HUES6 (cell line): Measurements from ENCODE around the gene SHISA4.

ENCODE experiments used
- H3K27ac ChIP-seq: 2 replicates; pipeline ENCODE4 v1.7.0; 2013; ENCODE audit warnings: low read depth, mild to moderate bottlenecking, low read length, inconsistent platforms
- H3K27me3 ChIP-seq: 2 replicates; pipeline ENCODE4 v1.6.1; 2013; ENCODE audit warnings: low read length; ENCODE audit not compliant: control insufficient read depth, insufficient read depth
- H3K36me3 ChIP-seq: 2 replicates; pipeline ENCODE4 v1.6.1; 2013; ENCODE audit warnings: low read length; ENCODE audit not compliant: control insufficient read depth, insufficient read depth
- H3K4me1 ChIP-seq: 2 replicates; pipeline ENCODE4 v1.6.1; 2013; ENCODE audit warnings: low read length; ENCODE audit not compliant: control insufficient read depth, insufficient read depth
- H3K4me3 ChIP-seq: 2 replicates; pipeline ENCODE4 v1.5.1; 2013; ENCODE audit warnings: low read depth, low read length
- H3K9ac ChIP-seq: one replicate; pipeline ENCODE4 v1.6.1; 2013; ENCODE audit warnings: mild to moderate bottlenecking, low read length
- H3K9me3 ChIP-seq: 2 replicates; pipeline ENCODE4 v1.6.1; 2013; ENCODE audit warnings: low read depth, low read length; ENCODE audit not compliant: control insufficient read depth, insufficient read depth

The SHISA4 gene

DNA sequence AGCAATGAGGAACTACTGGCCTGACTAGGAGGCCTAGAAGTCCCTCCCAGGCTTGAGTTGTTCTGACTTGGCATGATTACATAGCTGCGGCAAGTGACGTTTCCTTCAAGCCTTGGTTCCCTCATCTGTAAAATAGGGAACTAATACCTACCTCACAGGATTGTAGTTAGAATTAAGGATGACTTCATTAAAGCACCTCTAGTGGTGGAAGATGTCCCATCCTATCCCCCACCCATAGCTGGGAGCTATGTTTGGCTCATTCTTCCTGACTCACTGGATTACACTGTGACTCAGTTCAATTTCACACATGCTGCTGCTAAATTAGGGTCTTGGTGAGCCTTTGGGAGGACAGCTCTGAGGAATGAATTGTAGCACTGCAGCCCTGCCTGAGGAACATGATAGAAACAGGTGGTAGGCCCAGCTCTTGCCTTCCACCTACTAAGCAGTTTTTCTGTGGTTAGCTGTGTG is 6.0 kb upstream of the SHISA4 start:
- no peak overlapping the region for H3K4me3 ChIP-seq
- H3K27ac ChIP-seq: no peak overlapping the region
- H3K4me1 ChIP-seq: peaks cover 27% of the 10 kb centered on the region
- H3K9ac ChIP-seq: no peak overlapping the region
- H3K36me3 ChIP-seq: peaks cover 3% of the 10 kb centered on the region; the same call in 1 of the 2 replicates
- H3K9me3 ChIP-seq: no peaks in the 10 kb centered on the region
- H3K27me3 ChIP-seq: 0 out of 2 replicates have a peak, but pooled peaks cover 4% of the 10 kb centered on the region

DNA sequence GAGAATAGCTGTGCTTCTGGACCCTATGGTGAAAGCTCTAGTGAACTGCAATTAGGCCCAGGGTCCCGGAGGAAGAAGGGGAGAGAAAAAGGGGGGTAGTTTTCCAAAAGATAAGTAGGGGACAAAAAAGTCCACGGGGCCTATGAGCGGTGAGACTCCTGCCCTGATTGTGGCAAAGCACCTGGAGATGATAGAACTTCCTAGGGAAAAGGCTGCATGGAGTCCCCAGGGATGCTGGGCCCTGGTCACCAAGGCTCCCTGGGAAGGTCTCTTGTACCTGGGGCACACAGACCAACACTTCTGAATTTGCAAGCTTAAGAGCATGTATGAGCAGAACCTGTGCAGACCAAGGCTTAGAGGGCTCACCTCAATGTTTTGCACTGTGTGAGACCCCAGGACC is 5.4 kb upstream of the SHISA4 start:
- Histone ChIP-seq H3K27ac (no peak overlapping the region), H3K4me3 (no peak overlapping the region), H3K27me3 (peaks cover 10% of the 10 kb centered on the region; the same call in 1 of the 2 replicates), H3K9ac (no peak overlapping the region), H3K36me3 (no peaks in the 10 kb centered on the region; the same call in 1 of the 2 replicates), H3K4me1 (peaks cover 27% of the 10 kb centered on the region), H3K9me3 (no peaks in the 10 kb centered on the region)

DNA sequence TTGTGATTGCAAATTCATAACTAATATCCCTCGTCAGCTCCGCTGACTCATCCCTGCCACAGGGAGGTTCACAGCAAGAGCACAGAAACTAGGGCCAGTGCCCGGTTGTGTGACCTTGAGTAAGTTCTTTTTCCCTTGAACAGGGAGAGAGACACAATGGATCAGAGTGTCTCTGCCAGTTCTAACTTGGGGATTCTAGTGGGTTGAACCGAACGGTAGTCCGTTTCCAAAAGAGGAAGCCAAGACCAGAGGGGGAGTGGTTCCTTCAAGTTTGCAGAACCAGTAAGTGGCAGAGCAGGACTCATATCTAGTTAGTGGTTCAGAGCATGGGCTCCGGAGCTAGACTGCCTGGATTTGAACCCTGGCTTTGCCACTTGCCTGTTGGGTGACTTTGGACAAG is 4.9 kb upstream of the SHISA4 start:
- no peaks in the 10 kb centered on the region for H3K9me3 ChIP-seq
- peaks cover 29% of the 10 kb centered on the region for H3K4me1 ChIP-seq
- no peak overlapping the region for H3K4me3 ChIP-seq
- H3K27me3 ChIP-seq: peaks cover 13% of the 10 kb centered on the region; the same call in 1 of the 2 replicates
- H3K9ac ChIP-seq: no peak overlapping the region
- no peak overlapping the region for H3K27ac ChIP-seq
- no peaks in the 10 kb centered on the region for H3K36me3 ChIP-seq

DNA sequence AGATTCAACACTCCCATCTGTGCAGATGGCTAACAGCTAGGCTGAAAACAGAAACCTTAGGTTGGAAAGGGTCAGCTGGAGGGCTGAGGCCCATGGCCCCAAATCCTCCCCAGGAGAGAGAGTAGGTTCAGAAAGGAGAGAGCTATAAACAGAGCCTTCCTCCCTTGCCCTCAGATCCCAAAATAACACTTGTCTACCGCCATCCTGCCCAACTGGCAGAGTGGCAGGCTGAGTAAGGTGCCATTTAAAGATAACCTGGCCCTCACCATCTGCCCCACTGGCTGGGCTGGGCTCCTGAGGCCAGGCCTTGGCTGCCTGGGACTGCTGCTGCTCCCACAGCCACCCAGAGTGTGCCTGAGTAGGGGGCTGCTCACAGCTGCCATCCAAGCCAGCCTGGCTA is 4.3 kb upstream of the SHISA4 start:
- H3K4me1 ChIP-seq: peaks cover 31% of the 10 kb centered on the region
- peaks cover 18% of the 10 kb centered on the region for H3K27me3 ChIP-seq
- H3K36me3 ChIP-seq: no peaks in the 10 kb centered on the region
- no peak overlapping the region for H3K4me3 ChIP-seq
- no peak overlapping the region for H3K9ac ChIP-seq
- no peak overlapping the region for H3K27ac ChIP-seq
- no peaks in the 10 kb centered on the region for H3K9me3 ChIP-seq

DNA sequence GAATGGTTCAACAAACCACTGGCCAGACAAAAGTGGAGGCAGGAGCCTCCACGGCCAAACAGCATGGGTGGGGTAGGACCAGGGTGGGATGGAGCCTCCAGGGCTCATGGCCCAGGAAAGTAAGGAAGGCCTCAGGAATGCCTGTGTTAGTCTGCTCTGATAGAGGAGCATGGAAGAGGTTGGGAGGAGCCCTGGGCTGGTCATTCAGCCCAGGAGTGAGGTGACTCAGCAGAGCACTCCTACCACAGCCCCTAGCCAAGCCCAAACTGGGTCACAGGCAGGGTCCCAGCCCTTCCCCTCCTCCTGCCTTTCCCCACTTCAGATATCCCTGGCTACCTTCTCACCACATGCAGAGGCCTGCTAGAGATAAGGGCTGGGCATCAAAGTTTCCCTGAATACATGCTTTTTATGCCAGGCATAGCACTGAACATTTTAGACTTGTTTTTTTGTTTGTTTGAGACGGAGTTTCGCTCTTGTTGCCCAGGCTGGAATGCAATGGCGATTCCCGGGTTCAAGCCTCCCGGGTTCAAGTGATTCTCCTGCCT is 3.1 kb upstream of the SHISA4 start:
- peaks cover 33% of the 10 kb centered on the region for H3K4me1 ChIP-seq
- no peak overlapping the region for H3K9ac ChIP-seq
- peaks cover 22% of the 10 kb centered on the region for H3K27me3 ChIP-seq
- H3K9me3 ChIP-seq: no peaks in the 10 kb centered on the region
- H3K36me3 ChIP-seq: no peaks in the 10 kb centered on the region
- no peak overlapping the region for H3K4me3 ChIP-seq
- no peak overlapping the region; the same call in 1 of the 2 replicates for H3K27ac ChIP-seq

DNA sequence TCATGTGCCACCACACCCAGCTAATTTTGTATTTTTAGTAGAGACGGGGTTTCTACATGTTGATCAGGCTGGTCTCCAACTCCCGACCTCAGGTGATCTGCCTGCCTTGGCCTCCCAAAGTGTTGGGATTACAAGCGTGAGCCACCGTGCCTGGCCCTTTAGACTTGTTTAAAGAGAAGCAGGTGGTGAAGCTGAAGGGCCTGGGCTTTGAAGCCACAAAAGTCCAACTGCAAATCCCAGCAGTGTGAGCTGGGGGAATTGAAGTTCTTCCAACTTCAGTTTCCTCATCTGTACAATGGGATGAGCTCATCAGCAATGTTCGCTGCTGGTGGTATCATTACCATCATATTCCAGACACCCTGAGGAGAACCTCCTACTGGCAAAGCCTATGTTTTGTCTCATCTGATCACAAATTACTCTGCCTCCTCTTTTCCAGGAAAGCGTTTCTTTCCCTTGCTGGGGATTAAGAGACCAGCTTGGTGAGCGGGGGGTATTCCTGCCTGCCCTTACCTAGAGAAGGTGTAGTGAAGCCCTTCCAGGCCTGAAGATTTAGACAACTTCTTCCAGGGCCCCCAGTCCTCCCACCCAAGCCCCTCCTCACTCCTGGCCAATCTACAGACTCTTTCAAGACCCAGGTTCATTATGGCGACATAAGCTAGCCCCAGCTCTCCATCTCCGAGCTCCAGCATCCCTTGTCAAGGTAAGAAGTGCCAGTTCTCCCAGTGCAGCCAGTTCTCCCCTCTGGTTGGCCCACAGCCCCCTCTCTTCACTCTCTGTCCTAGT is 2.4 kb upstream of the SHISA4 start:
- Histone ChIP-seq H3K4me1 (peaks cover 29% of the 10 kb centered on the region), H3K36me3 (no peaks in the 10 kb centered on the region), H3K4me3 (no peak overlapping the region), H3K9ac (no peak overlapping the region), H3K27me3 (peaks cover 22% of the 10 kb centered on the region), H3K9me3 (no peaks in the 10 kb centered on the region), H3K27ac (no peak overlapping the region)

DNA sequence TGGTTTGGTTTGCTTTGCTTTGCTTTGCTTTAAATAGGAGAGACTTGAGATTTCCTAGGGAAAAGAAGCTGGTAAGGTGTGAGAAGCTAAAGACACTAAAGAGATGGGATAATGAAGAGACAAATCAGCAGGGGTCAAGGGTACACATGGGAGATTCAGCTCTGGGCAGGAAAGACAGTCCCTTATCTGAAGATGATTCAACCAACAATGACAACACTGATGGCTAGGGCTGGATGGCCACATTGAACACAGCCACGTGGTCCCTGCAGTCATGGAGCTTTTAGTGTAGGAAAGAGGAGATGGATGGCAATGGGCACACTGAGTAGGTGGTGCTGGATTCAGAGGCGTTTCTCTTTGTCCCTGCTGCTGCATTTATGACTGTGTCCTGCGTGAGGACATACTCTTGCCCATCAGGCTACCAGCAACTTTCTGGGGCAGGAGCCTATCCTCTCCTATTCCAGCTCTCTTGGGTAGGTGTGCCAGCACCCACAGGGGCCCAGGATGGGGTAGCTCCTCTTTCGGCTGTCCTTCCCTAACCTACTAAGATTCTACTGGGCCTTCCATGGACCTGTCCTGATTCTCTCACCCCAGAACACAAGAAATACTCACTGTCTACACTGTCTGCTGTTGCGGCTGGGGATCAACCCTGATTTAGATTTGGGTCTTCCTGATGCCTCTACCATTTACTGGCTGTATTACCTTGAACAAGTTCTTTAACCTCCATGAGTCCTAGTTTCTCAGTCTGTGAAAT is 1.4 kb upstream of the SHISA4 start:
- Histone ChIP-seq H3K9me3 (no peaks in the 10 kb centered on the region), H3K27ac (no peak overlapping the region), H3K4me3 (no peak overlapping the region), H3K36me3 (no peaks in the 10 kb centered on the region), H3K27me3 (peaks cover 22% of the 10 kb centered on the region), H3K4me1 (peaks cover 24% of the 10 kb centered on the region), H3K9ac (no peak overlapping the region)

DNA sequence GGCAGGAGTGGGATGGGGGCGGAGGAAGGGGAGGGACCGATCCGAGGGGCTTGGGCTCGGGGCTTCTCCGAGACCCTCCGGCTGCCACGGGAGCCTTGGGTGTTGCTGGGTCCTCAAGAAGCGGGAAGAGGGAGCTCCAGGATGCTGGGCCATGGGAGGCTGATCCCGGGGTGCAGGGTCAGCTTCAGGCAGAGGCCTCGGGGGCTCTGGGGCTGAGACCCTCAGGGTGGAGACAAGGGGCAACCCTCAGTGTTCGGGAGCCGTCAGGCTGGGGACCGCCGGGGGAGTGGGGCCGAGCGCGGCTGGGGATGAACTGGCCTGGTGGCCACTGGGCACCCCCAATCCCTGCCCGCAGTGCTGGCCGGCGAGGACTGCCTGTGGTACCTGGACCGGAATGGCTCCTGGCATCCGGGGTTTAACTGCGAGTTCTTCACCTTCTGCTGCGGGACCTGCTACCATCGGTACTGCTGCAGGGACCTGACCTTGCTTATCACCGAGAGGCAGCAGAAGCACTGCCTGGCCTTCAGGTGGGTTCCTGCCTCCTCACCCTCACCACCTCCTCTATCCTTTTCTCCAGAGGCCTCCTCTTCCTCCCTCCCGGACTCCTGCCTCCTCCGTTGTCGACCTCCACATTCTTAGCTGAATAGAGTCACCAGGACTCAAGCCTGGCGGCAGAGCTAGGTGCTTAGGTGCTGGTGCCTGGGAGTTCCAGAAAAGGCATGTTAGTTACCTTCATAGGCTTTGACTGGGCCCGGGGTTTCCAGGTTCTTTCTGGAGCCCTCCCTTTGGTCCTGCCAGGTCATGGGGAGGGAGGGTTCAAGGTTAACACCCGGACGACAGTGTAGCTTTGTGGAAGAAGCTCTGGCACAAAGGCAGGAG is 631 bp downstream of the SHISA4 start:
- peak overlapping the region; percentile 82 for H3K4me3 ChIP-seq
- H3K27me3 ChIP-seq: peaks cover 22% of the 10 kb centered on the region
- peak overlapping the region; percentile 30 for H3K9ac ChIP-seq
- H3K27ac ChIP-seq: no peak overlapping the region
- H3K4me1 ChIP-seq: peaks cover 29% of the 10 kb centered on the region
- H3K9me3 ChIP-seq: no peaks in the 10 kb centered on the region
- H3K36me3 ChIP-seq: no peaks in the 10 kb centered on the region

DNA sequence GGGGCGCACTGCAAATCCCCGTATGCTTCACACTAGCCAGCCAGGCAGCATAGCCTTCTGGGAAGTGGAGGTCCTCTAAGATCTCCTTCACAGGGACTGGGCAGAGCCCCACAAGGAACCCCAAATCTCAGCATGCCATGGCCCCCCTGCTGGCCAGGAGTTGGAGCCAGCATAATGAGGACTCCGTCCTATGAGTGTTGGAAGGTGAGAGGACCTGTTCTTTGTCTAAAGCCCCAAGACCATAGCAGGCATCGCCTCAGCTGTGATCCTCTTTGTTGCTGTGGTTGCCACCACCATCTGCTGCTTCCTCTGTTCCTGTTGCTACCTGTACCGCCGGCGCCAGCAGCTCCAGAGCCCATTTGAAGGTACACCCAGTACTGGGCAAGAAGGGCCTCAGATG is 1.5 kb downstream of the SHISA4 start:
- Histone ChIP-seq H3K36me3 (no peaks in the 10 kb centered on the region), H3K27ac (no peak overlapping the region), H3K27me3 (peaks cover 22% of the 10 kb centered on the region), H3K4me3 (no peak overlapping the region), H3K4me1 (peaks cover 36% of the 10 kb centered on the region), H3K9me3 (no peaks in the 10 kb centered on the region), H3K9ac (no peak overlapping the region)

DNA sequence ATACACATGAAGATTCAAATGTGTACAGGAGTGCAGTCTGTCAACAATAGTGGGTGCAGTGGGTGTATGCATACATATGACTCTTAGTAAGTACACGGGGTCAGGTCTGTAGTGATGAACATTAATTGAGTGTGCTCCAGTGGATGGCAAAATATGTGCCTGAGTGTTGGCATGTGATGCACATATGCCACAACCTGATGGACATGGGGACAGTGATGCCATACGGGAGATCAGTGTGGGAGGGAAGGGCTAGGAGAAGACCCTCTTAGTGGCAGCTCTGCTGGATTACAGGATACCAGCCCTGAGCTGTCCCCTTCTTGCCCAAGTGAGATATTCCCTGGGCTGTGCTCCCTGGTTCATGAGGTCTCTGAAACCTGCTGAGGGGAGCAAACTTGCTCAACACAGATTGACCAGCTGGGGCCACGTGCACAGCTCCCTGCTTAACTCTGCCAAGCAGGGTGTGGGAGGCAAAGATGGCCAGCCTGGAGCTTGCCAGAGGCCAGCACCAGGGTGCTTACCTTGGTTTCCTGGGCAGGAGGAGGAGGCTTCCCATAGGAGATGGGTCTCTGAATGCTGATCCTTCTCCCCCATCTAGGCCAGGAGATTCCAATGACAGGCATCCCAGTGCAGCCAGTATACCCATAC is 2.2 kb downstream of the SHISA4 start:
- Histone ChIP-seq H3K4me1 (peaks cover 32% of the 10 kb centered on the region), H3K9me3 (no peaks in the 10 kb centered on the region), H3K27ac (no peak overlapping the region), H3K27me3 (peaks cover 22% of the 10 kb centered on the region), H3K9ac (no peak overlapping the region), H3K4me3 (no peak overlapping the region), H3K36me3 (no peaks in the 10 kb centered on the region)
